ENCODE results near the gene RAB19. TPM values are rescaled to one million over a fixed set of nuclear protein-coding genes. Genes with fewer than 3 reads are reported as not detected.

The RAB19 gene
- total RNA-seq: 10 to 100 TPM; 11.3 to 12.8 TPM

- Mint-ChIP-seq H3K27ac (peak within 1 kb of the TSS; percentile 97), H3K4me3 (peak within 1 kb of the TSS; percentile 90), H3K36me3 (ENCODE audit: low read depth) (peaks cover 9% of the 10 kb centered on the region), H3K4me1 (peaks cover 35% of the 10 kb centered on the region), H3K27me3 (no peaks in the 10 kb centered on the region), H3K9me3 (ENCODE audit: low read depth) (no peaks in the 10 kb centered on the region)
- intact Hi-C loops (cut with DNase I, micrococcal nuclease): loop anchor here (5.0 to 10.0 kb wide), 4 partner anchors 33 to 521 kb away; partner anchors contain the start of genes BRAF (in 1 of the 2) and MKRN1 (in 1 of the 2)
- CTCF ChIA-PET: no interaction called here
- DNase-seq (peak; percentile 63), ATAC-seq (peak; percentile 77)
- POLR2A ChIA-PET: interaction anchor here (0.6 to 2.7 kb wide), 2 partner anchors 28 to 43 kb away, joined by 3 to 19 read pairs; no protein-coding TSS in a partner anchor
Observed at GRCh38 chr7:140403878-140404564, at the start of gene RAB19. Gene RAB19, plus strand, starts transcription at chr7:140404058. Its CDS starts 3,589 bp downstream, at chr7:140407647.

- Mint-ChIP-seq H3K27me3 (no peaks in the 10 kb centered on the region), H3K9me3 (ENCODE audit: low read depth) (no peaks in the 10 kb centered on the region), H3K27ac (peak overlapping the region; percentile 97), H3K4me1 (peaks cover 30% of the 10 kb centered on the region), H3K36me3 (ENCODE audit: low read depth) (peaks cover 48% of the 10 kb centered on the region), H3K4me3 (no peak overlapping the region)
- ChIA-PET CTCF (interaction anchor here (0.9 kb wide), 1 partner anchor 181 kb away, joined by 3 read pairs; the partner anchor contains the start of gene KDM7A), POLR2A (no interaction called here)
- intact Hi-C loops (cut with DNase I, micrococcal nuclease): loop anchor here in 1 of 2 experiments (1.0 to 5.0 kb wide), 3 partner anchors 30 to 84 kb away; partner anchors contain the start of gene SLC37A3
- ATAC-seq (no peak), DNase-seq (no peak)
Observed at GRCh38 chr7:140358024-140358411, 45.8 kb upstream of the RAB19 start.

- DNase-seq: peak; percentile 47
- Mint-ChIP-seq H3K4me3 (peak overlapping the region; percentile 47), H3K27me3 (no peaks in the 10 kb centered on the region), H3K4me1 (peaks cover 30% of the 10 kb centered on the region), H3K9me3 (ENCODE audit: low read depth) (no peaks in the 10 kb centered on the region), H3K27ac (peak overlapping the region; percentile 97), H3K36me3 (ENCODE audit: low read depth) (peaks cover 46% of the 10 kb centered on the region)
- ChIA-PET POLR2A (interaction anchor here (0.6 to 3.3 kb wide), 2 partner anchors 17 to 144 kb away, joined by 7 to 42 read pairs; no protein-coding TSS in a partner anchor), CTCF (interaction anchor here (0.7 to 2.6 kb wide), 2 partner anchors 15 to 86 kb away, joined by 3 to 10 read pairs; no protein-coding TSS in a partner anchor)
- peak; percentile 62 for ATAC-seq
- intact Hi-C loops (cut with DNase I, micrococcal nuclease): loop anchor here (1.0 to 5.0 kb wide), 4 partner anchors 18 to 84 kb away; partner anchors contain the start of gene SLC37A3 (in 1 of the 2)
Observed at GRCh38 chr7:140358412-140359051, 45.3 kb upstream of the RAB19 start.

GRCh38 chr7:140360697-140361229 is 43.1 kb upstream of the RAB19 start:
- DNase-seq: no peak

GRCh38 chr7:140364819-140365218 is 39.0 kb upstream of the RAB19 start:
- POLR2A ChIA-PET: no interaction called here
- Mint-ChIP-seq H3K4me1 (peaks cover 10% of the 10 kb centered on the region), H3K4me3 (no peak overlapping the region), H3K9me3 (ENCODE audit: low read depth) (no peaks in the 10 kb centered on the region), H3K36me3 (ENCODE audit: low read depth) (peaks cover 36% of the 10 kb centered on the region), H3K27me3 (no peaks in the 10 kb centered on the region), H3K27ac (no peak overlapping the region)
- DNase-seq (no peak), ATAC-seq (no peak)
- CTCF ChIA-PET: interaction anchor here (0.9 to 1.3 kb wide), 2 partner anchors 18 to 75 kb away, joined by 3 to 7 read pairs; no protein-coding TSS in a partner anchor
- intact Hi-C loops (cut with DNase I, micrococcal nuclease): no loop called here

More at GRCh38 chr7:140360697-140361229, 43.1 kb upstream of the RAB19 start:
- Mint-ChIP-seq H3K4me3 (no peak overlapping the region), H3K9me3 (ENCODE audit: low read depth) (no peaks in the 10 kb centered on the region), H3K27ac (peak overlapping the region; percentile 82), H3K4me1 (peaks cover 30% of the 10 kb centered on the region), H3K36me3 (ENCODE audit: low read depth) (peaks cover 44% of the 10 kb centered on the region), H3K27me3 (no peaks in the 10 kb centered on the region)
- peak; percentile 14 for ATAC-seq
- intact Hi-C loops (cut with DNase I, micrococcal nuclease): no loop called here
- POLR2A ChIA-PET: interaction anchor here (0.6 to 3.3 kb wide), 3 partner anchors 15 to 150 kb away, joined by 3 to 42 read pairs (median 11); no protein-coding TSS in a partner anchor
- CTCF ChIA-PET: interaction anchor here (0.6 to 2.6 kb wide), 6 partner anchors 14 to 192 kb away, joined by 3 to 17 read pairs (median 4); no protein-coding TSS in a partner anchor

GRCh38 chr7:140367528-140367927 is 36.3 kb upstream of the RAB19 start:
- H3K4me3 Mint-ChIP-seq: no peak overlapping the region
- ATAC-seq (no peak), DNase-seq (no peak)
- no peaks in the 10 kb centered on the region for H3K4me1 Mint-ChIP-seq
- intact Hi-C loops (cut with DNase I, micrococcal nuclease): no loop called here
- ChIA-PET POLR2A (no interaction called here), CTCF (interaction anchor here (1.1 kb wide), 1 partner anchor 16 kb away, joined by 4 read pairs; no protein-coding TSS in a partner anchor)
- no peak overlapping the region for H3K27ac Mint-ChIP-seq
- H3K36me3 Mint-ChIP-seq (ENCODE audit: low read depth): peaks cover 36% of the 10 kb centered on the region
- no peaks in the 10 kb centered on the region for H3K9me3 Mint-ChIP-seq (ENCODE audit: low read depth)
- H3K27me3 Mint-ChIP-seq: no peaks in the 10 kb centered on the region

- Mint-ChIP-seq H3K27me3 (no peaks in the 10 kb centered on the region), H3K27ac (no peak overlapping the region), H3K36me3 (ENCODE audit: low read depth) (peaks cover 37% of the 10 kb centered on the region), H3K4me3 (no peak overlapping the region), H3K4me1 (peaks cover 11% of the 10 kb centered on the region), H3K9me3 (ENCODE audit: low read depth) (no peaks in the 10 kb centered on the region)
- intact Hi-C loops (cut with DNase I, micrococcal nuclease): no loop called here
- POLR2A ChIA-PET: no interaction called here
- ATAC-seq: no peak
- CTCF ChIA-PET: interaction anchor here (1.8 kb wide), 1 partner anchor 9 kb away, joined by 4 read pairs; no protein-coding TSS in a partner anchor
- DNase-seq: no peak
Observed at GRCh38 chr7:140369294-140369693, 34.6 kb upstream of the RAB19 start.

GRCh38 chr7:140375323-140375722 is 28.5 kb upstream of the RAB19 start:
- no peak for DNase-seq
- Mint-ChIP-seq H3K27me3 (no peaks in the 10 kb centered on the region), H3K4me1 (peaks cover 51% of the 10 kb centered on the region), H3K4me3 (peak overlapping the region; percentile 57), H3K27ac (peak overlapping the region; percentile 95), H3K36me3 (ENCODE audit: low read depth) (peaks cover 50% of the 10 kb centered on the region), H3K9me3 (ENCODE audit: low read depth) (no peaks in the 10 kb centered on the region)
- ChIA-PET CTCF (interaction anchor here (0.6 to 4.4 kb wide), 10 partner anchors 10 to 639 kb away, joined by 3 to 17 read pairs (median 4); partner anchors contain the start of gene MRPS33), POLR2A (interaction anchor here (0.6 to 3.2 kb wide), 10 partner anchors 10 to 304 kb away, joined by 3 to 42 read pairs (median 9); partner anchors contain the start of genes RAB19 and SLC37A3)
- no peak for ATAC-seq
- intact Hi-C loops (cut with DNase I, micrococcal nuclease): loop anchor here (5.0 kb wide), 2 partner anchors 102 to 603 kb away; partner anchors contain the start of gene MKRN1 (in 1 of the 2)

- intact Hi-C loops (cut with DNase I, micrococcal nuclease): loop anchor here (1.0 to 5.0 kb wide), 11 partner anchors 12 to 1015 kb away; partner anchors contain the start of genes MKRN1 (in 1 of the 2) and SLC37A3 (in 1 of the 2)
- POLR2A ChIA-PET: interaction anchor here (0.6 to 3.2 kb wide), 16 partner anchors 9 to 644 kb away, joined by 3 to 42 read pairs (median 5); partner anchors contain the start of genes RAB19 and SLC37A3
- Mint-ChIP-seq H3K9me3 (ENCODE audit: low read depth) (no peaks in the 10 kb centered on the region), H3K36me3 (ENCODE audit: low read depth) (peaks cover 45% of the 10 kb centered on the region), H3K4me3 (peak overlapping the region; percentile 57), H3K27me3 (no peaks in the 10 kb centered on the region), H3K4me1 (peaks cover 53% of the 10 kb centered on the region), H3K27ac (peak overlapping the region; percentile 95)
- CTCF ChIA-PET: interaction anchor here (0.6 to 4.4 kb wide), 13 partner anchors 9 to 638 kb away, joined by 3 to 17 read pairs (median 4); partner anchors contain the start of gene MRPS33
- ATAC-seq: peak; percentile 90
- peak; percentile 45 for DNase-seq
Observed at GRCh38 chr7:140375892-140376730, 27.7 kb upstream of the RAB19 start.

Measured in activated CD4-positive, alpha-beta T cell treated with anti-CD3 and anti-CD28 coated beads for 36 hours (primary cell).